Measurements from ENCODE around the gene PPP1R7. TPM values are rescaled to one million over a fixed set of nuclear protein-coding genes. Genes with fewer than 3 reads are reported as not detected.
"Not testable (repeated sequence)": the region's sequence is repeated elsewhere in the genome, so short reads cannot be mapped to it uniquely, and the experiment has no call there.

Gene PPP1R7
- total and polyA plus RNA-seq, 2 of the 4 experiments (the other 2 are of a cell fraction) = 60.8 to 70.0 TPM

GRCh38 chr2:241197246-241197645 is 47.0 kb downstream of the PPP1R7 start:
- 91% methylated on average over 10 of the region's 14 CpGs; no CpG with 5 or more reads in 1 of the 2 experiments for WGBS, 2 experiments (ENCODE audit: extremely low coverage in 2 of 2, insufficient read length in 1 of 2)
- not testable (repeated sequence) for ATAC-seq (ENCODE audit: low read depth); H3K9me1 ChIP-seq (ENCODE audit: insufficient read depth, low read length)

More at GRCh38 chr2:241197246-241197645, 47.0 kb downstream of the PPP1R7 start:
- H3K4me1 ChIP-seq (ENCODE audit: control insufficient read depth, insufficient read depth, low read length); H4K8ac ChIP-seq (ENCODE audit: low read depth in 2 of 2, low read length in 2 of 2); H3K4me3 ChIP-seq (ENCODE audit: insufficient read depth, low read depth, low read length); H3K56ac ChIP-seq (ENCODE audit: extremely low read depth, insufficient read depth, low read length); H3K9ac ChIP-seq (ENCODE audit: low read depth, low read length); H2BK20ac ChIP-seq (ENCODE audit: low read depth, low read length); H4K5ac ChIP-seq (ENCODE audit: low read depth, low read length); H3K18ac ChIP-seq (ENCODE audit: low read depth, low read length); in situ Hi-C loops (cut with MboI; ENCODE audit: low sequenced_read_pairs); H2AK5ac ChIP-seq (ENCODE audit: low read depth, low read length); H3K27ac ChIP-seq (ENCODE audit: insufficient read depth, low read length); H3K4ac ChIP-seq (ENCODE audit: low read depth, low read length); H2BK120ac ChIP-seq (ENCODE audit: low read depth, low read length); POLR2A ChIA-PET (ENCODE audit: unreplicated experiment); H4K20me1 ChIP-seq (ENCODE audit: insufficient read depth, low read length); H3K36me3 ChIP-seq (ENCODE audit: control insufficient read depth, insufficient read depth, low read length); H3K9me3 ChIP-seq (ENCODE audit: control insufficient read depth, insufficient read depth, low read length); DNase-seq; H3K79me1 ChIP-seq (ENCODE audit: low read depth in 1 of 2, low read length in 2 of 2); H3K4me2 ChIP-seq (ENCODE audit: low read depth, low read length); BruUV-seq (replicated peaks); H4K91ac ChIP-seq (ENCODE audit: insufficient read depth, low read depth, low read length); intact Hi-C loops (cut with micrococcal nuclease); H3K23ac ChIP-seq (ENCODE audit: low read depth, low read length); H2AK9ac ChIP-seq (replicated peaks; ENCODE audit: low read depth, low read length, poor library complexity); dilution Hi-C loops (cut with HindIII; ENCODE audit: low sequenced_read_pairs, unreplicated experiment); H2BK15ac ChIP-seq (ENCODE audit: low read depth, low read length); H2AFZ ChIP-seq (replicated peaks; ENCODE audit: low read length, poor library complexity); H2BK5ac ChIP-seq (ENCODE audit: low read depth, low read length, poor library complexity, severe bottlenecking); CTCF ChIA-PET; H3K14ac ChIP-seq (replicated peaks; ENCODE audit: low read depth, low read length): not testable (repeated sequence)
- H3K27me3 ChIP-seq (ENCODE audit: control insufficient read depth, insufficient read depth, low read length) = peaks cover 20% of the 10 kb centered on the region

All from IMR-90 (cell line).